ENCODE results near the gene NUCKS1.
A peak's percentile ranks its signal among the peaks of the same experiment; 100 is the strongest.

Gene NUCKS1

GRCh38 chr1:205670611-205671430, 79.2 kb downstream of the NUCKS1 start:
- H3K9ac ChIP-seq (ENCODE audit: low read length), result peak overlapping the region; percentile 63
- H3K4me2 ChIP-seq (ENCODE audit: low read depth, low read length, poor library complexity, severe bottlenecking), result peak overlapping the region; percentile 85

DNA sequence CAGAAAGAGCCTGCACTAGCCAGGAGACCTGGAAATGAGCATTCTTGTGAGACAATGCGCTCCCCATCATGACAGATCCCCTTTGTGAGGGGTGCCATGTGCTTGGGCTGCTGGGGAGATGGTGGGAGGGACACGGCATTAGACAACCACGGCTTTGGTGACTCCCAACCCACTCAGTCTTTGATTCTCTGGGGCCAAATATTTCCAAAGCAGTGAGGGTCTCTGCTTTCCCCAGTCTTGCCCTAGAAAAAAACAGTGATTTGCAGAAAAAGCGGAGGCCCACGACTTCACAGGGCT, 79.9 kb downstream of the NUCKS1 start:
- no peaks in the 10 kb centered on the region for H4K20me1 ChIP-seq (ENCODE audit: low read depth, low read length)
- peak overlapping the region; percentile 50 for H3K4me3 ChIP-seq (ENCODE audit: insufficient read depth, low read length, poor library complexity, severe bottlenecking)
- peaks cover 65% of the 10 kb centered on the region for H3F3A ChIP-seq (ENCODE audit: insufficient read depth)
- peak overlapping the region; percentile 63 for H3K9ac ChIP-seq (ENCODE audit: low read length)
- no peak for TF ChIP-seq EZH2phosphoT487 (conservative IDR thresholded peaks at IDR 0.05; ENCODE audit: low read length)
- TF ChIP-seq, protein P1, sequence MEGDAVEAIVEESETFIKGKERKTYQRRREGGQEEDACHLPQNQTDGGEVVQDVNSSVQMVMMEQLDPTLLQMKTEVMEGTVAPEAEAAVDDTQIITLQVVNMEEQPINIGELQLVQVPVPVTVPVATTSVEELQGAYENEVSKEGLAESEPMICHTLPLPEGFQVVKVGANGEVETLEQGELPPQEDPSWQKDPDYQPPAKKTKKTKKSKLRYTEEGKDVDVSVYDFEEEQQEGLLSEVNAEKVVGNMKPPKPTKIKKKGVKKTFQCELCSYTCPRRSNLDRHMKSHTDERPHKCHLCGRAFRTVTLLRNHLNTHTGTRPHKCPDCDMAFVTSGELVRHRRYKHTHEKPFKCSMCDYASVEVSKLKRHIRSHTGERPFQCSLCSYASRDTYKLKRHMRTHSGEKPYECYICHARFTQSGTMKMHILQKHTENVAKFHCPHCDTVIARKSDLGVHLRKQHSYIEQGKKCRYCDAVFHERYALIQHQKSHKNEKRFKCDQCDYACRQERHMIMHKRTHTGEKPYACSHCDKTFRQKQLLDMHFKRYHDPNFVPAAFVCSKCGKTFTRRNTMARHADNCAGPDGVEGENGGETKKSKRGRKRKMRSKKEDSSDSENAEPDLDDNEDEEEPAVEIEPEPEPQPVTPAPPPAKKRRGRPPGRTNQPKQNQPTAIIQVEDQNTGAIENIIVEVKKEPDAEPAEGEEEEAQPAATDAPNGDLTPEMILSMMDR (IDR thresholded peaks at IDR 0.05; ENCODE audit: insufficient read depth, low read length, poor library complexity, severe bottlenecking), result no peak
- no peaks in the 10 kb centered on the region for H3K36me3 ChIP-seq (ENCODE audit: low read length)
- H3K9me3 ChIP-seq (ENCODE audit: insufficient read depth, low read length), result no peaks in the 10 kb centered on the region
- H2AFZ ChIP-seq (ENCODE audit: low read depth, low read length, severe bottlenecking), result no peak overlapping the region
- H3K27ac ChIP-seq (ENCODE audit: low read depth, low read length), result peak overlapping the region; percentile 94
- no peaks in the 10 kb centered on the region for H3K9me2 ChIP-seq (replicated peaks; ENCODE audit: insufficient read depth, low read length)
- peak overlapping the region; percentile 85 for H3K4me2 ChIP-seq (ENCODE audit: low read depth, low read length, poor library complexity, severe bottlenecking)
- H3K27me3 ChIP-seq (ENCODE audit: low read length), result no peaks in the 10 kb centered on the region
- H3K79me2 ChIP-seq (ENCODE audit: insufficient read depth, low read length), result peaks cover 26% of the 10 kb centered on the region

More at GRCh38 chr1:205670611-205671430, 79.2 kb downstream of the NUCKS1 start:
- H3K79me2 ChIP-seq (ENCODE audit: insufficient read depth, low read length), result peaks cover 29% of the 10 kb centered on the region
- H2AFZ ChIP-seq (ENCODE audit: low read depth, low read length, severe bottlenecking), result no peak overlapping the region
- H3K27me3 ChIP-seq (ENCODE audit: low read length), result no peaks in the 10 kb centered on the region
- no peaks in the 10 kb centered on the region for H3K9me2 ChIP-seq (replicated peaks; ENCODE audit: insufficient read depth, low read length)
- H3K27ac ChIP-seq (ENCODE audit: low read depth, low read length), result peak overlapping the region; percentile 94
- H3K4me3 ChIP-seq (ENCODE audit: insufficient read depth, low read length, poor library complexity, severe bottlenecking), result peak overlapping the region; percentile 41
- H4K20me1 ChIP-seq (ENCODE audit: low read depth, low read length), result no peaks in the 10 kb centered on the region
- no peaks in the 10 kb centered on the region for H3K36me3 ChIP-seq (ENCODE audit: low read length)
- no peaks in the 10 kb centered on the region for H3K9me3 ChIP-seq (ENCODE audit: insufficient read depth, low read length)
- TF ChIP-seq EZH2phosphoT487 (conservative IDR thresholded peaks at IDR 0.05; ENCODE audit: low read length), result no peak
- TF ChIP-seq, protein P1 (IDR thresholded peaks at IDR 0.05; ENCODE audit: insufficient read depth, low read length, poor library complexity, severe bottlenecking), result no peak
- H3F3A ChIP-seq (ENCODE audit: insufficient read depth), result peaks cover 58% of the 10 kb centered on the region

GRCh38 chr1:205669341-205670149, 80.4 kb downstream of the NUCKS1 start:
- Histone ChIP-seq H3K4me3 (ENCODE audit: insufficient read depth, low read length, poor library complexity, severe bottlenecking) (peak overlapping the region; percentile 50), H3K9me3 (ENCODE audit: insufficient read depth, low read length) (no peaks in the 10 kb centered on the region), H4K20me1 (ENCODE audit: low read depth, low read length) (no peaks in the 10 kb centered on the region), H3K79me2 (ENCODE audit: insufficient read depth, low read length) (peaks cover 26% of the 10 kb centered on the region), H3K9me2 (replicated peaks; ENCODE audit: insufficient read depth, low read length) (no peaks in the 10 kb centered on the region), H3F3A (ENCODE audit: insufficient read depth) (peaks cover 70% of the 10 kb centered on the region), H3K36me3 (ENCODE audit: low read length) (no peaks in the 10 kb centered on the region), H3K4me2 (ENCODE audit: low read depth, low read length, poor library complexity, severe bottlenecking) (peak overlapping the region; percentile 85), H3K27ac (ENCODE audit: low read depth, low read length) (peak overlapping the region; percentile 94), H3K27me3 (ENCODE audit: low read length) (no peaks in the 10 kb centered on the region), H2AFZ (ENCODE audit: low read depth, low read length, severe bottlenecking) (no peak overlapping the region), H3K9ac (ENCODE audit: low read length) (peak overlapping the region; percentile 63)
- no peak for TF ChIP-seq EZH2phosphoT487 (conservative IDR thresholded peaks at IDR 0.05; ENCODE audit: low read length)
- TF ChIP-seq, protein P1 (IDR thresholded peaks at IDR 0.05; ENCODE audit: insufficient read depth, low read length, poor library complexity, severe bottlenecking), result no peak
